Body of pancreas (tissue), 4 donors: ENCODE data around the gene CCSER1. TPM values are rescaled to one million over a fixed set of nuclear protein-coding genes. Genes with fewer than 3 reads are reported as not detected.

ENCODE experiments used
- ATAC-seq: fragments of 150-250 bp; one replicate; pipeline ENCODE4 v1.9.1; 2016
- DNase-seq, 4 donors: peaks; one replicate each; pipeline ENCODE4 v3.0.0-alpha.2; 2019
- H3K27ac ChIP-seq, 4 donors: fragments of 200-600 bp; sonication (generic); 1 replicate in 3 of 4; 2 replicates in 1 of 4; pipeline versions ENCODE4 v1.5.1 to v1.6.1; 2016 to 2019; ENCODE audit warnings: mild to moderate bottlenecking in 1 of 4, mixed read lengths in 1 of 4, moderate library complexity in 1 of 4
- H3K27me3 ChIP-seq, 2 donors: fragments of 200-600 bp; sonication (generic); one replicate each; pipeline ENCODE4 v1.6.0; 2016; ENCODE audit warnings: mild to moderate bottlenecking in 1 of 2
- H3K36me3 ChIP-seq, 2 donors: fragments of 200-600 bp; sonication (generic); replicated peaks in 1 of 2; 2 replicates each; pipeline ENCODE4 v1.5.1; 2016; ENCODE audit warnings: low read depth in 2 of 2; ENCODE audit not compliant: insufficient read depth in 1 of 2
- H3K4me1 ChIP-seq: fragments of 200-600 bp; sonication (generic); one replicate; pipeline ENCODE4 v1.6.0; 2016
- H3K4me3 ChIP-seq, 2 donors: fragments of 200-600 bp; sonication (generic); 1 replicate in 1 of 2; 2 replicates in 1 of 2; pipeline ENCODE4 v1.5.1; 2016 to 2019
- H3K9me3 ChIP-seq, 3 donors: fragments of 200-600 bp; sonication (generic); 1 replicate in 2 of 3; 2 replicates in 1 of 3; pipeline ENCODE4 v1.5.1; 2016
- CTCF ChIP-seq, 7 experiments: fragments of 450-650 bp in 4 of 7; fragments of 200-600 bp in 3 of 7; sonication (generic) in 3 of 7; IDR thresholded peaks; one replicate each; pipeline ENCODE4 v1.5.1; 2016 to 2019; ENCODE audit warnings: antibody characterized with exemption in 7 of 7
- POLR2A ChIP-seq, 3 donors: fragments of 450-650 bp; IDR thresholded peaks; one replicate each; pipeline ENCODE4 v1.6.1; 2016; ENCODE audit warnings: antibody characterized with exemption in 3 of 3, mild to moderate bottlenecking in 2 of 3
- WGBS, 2 donors: methylation state at CpG; one replicate each; pipeline ENCODE4 v1.1.5; 2017; 5-methylcytosine and 5-hydroxymethylcytosine counted together
- intact Hi-C: fragments of 100-400 bp; cut with DNase I; formaldehyde crosslinking; loops from one replicate; pipeline ENCODE4 v1.15.1; 2023
- total RNA-seq, 2 donors: library from RNA; depleted of rRNA; stranded (reverse); fragments of >200 nt; gene quantifications; one replicate each; pipeline ENCODE4 v1.1.0, GENCODE V29; 2016

Gene CCSER1
- total RNA-seq, 2 donors from 2014 or later = 13.2 to 14.5 TPM

- Histone ChIP-seq H3K4me3 (no peak overlapping the region), H3K36me3 (no peaks in the 10 kb centered on the region), H3K9me3 (no peaks in the 10 kb centered on the region), H3K27ac (no peak overlapping the region), H3K4me1 (peaks cover 10% of the 10 kb centered on the region), H3K27me3 (no peaks in the 10 kb centered on the region)
- 91 to 92% methylated on average over 2 of the region's 2 CpGs for WGBS, 2 donors
- ATAC-seq = no peak
- intact Hi-C loops = no loop called here
- TF ChIP-seq POLR2A (IDR thresholded peaks at IDR 0.05) (no peak), CTCF (IDR thresholded peaks at IDR 0.05) (no peak)
- DNase-seq = no peak
These were observed 1158.3 kb downstream of the CCSER1 start for GRCh38 chr4:91285487-91285886.

- peak in 3 of 4 donors; percentile 22 to 60 (median 35) for DNase-seq
These were observed 1161.6 kb downstream of the CCSER1 start for GRCh38 chr4:91288702-91289311.

GRCh38 chr4:91298156-91298700, 1171.0 kb downstream of the CCSER1 start:
- no peak overlapping the region for H3K27ac ChIP-seq
- no peaks in the 10 kb centered on the region for H3K36me3 ChIP-seq
- H3K4me1 ChIP-seq = no peaks in the 10 kb centered on the region
- TF ChIP-seq POLR2A (IDR thresholded peaks at IDR 0.05) (no peak), CTCF (IDR thresholded peaks at IDR 0.05) (no peak)
- DNase-seq = no peak
- no peaks in the 10 kb centered on the region for H3K9me3 ChIP-seq
- H3K4me3 ChIP-seq = no peak overlapping the region
- no peaks in the 10 kb centered on the region for H3K27me3 ChIP-seq
- intact Hi-C loops = no loop called here
- ATAC-seq = no peak
- 85 to 98% methylated on average over 3 of the region's 3 CpGs for WGBS, 2 donors

More at GRCh38 chr4:91288702-91289311, 1161.6 kb downstream of the CCSER1 start:
- no peaks in the 10 kb centered on the region for H3K27me3 ChIP-seq
- peak overlapping the region in 3 of 4 donors; percentile 1 to 65 (median 50) for H3K27ac ChIP-seq
- no peak for TF ChIP-seq POLR2A (IDR thresholded peaks at IDR 0.05)
- TF ChIP-seq CTCF (IDR thresholded peaks at IDR 0.05) = no peak
- H3K9me3 ChIP-seq = no peaks in the 10 kb centered on the region
- no peaks in the 10 kb centered on the region for H3K36me3 ChIP-seq
- H3K4me1 ChIP-seq = peaks cover 10% of the 10 kb centered on the region
- ATAC-seq = peak; percentile 96
- no peak overlapping the region for H3K4me3 ChIP-seq
- 30 to 41% methylated on average over 2 of the region's 2 CpGs for WGBS, 2 donors
- intact Hi-C loops = no loop called here

GRCh38 chr4:91298824-91299223, 1171.6 kb downstream of the CCSER1 start:
- 70 to 80% methylated on average over 1 of the region's 1 CpG for WGBS, 2 donors
- no peak for DNase-seq
- intact Hi-C loops = no loop called here
- Histone ChIP-seq H3K4me3 (no peak overlapping the region), H3K27me3 (no peaks in the 10 kb centered on the region), H3K36me3 (no peaks in the 10 kb centered on the region), H3K9me3 (no peaks in the 10 kb centered on the region), H3K4me1 (no peaks in the 10 kb centered on the region), H3K27ac (no peak overlapping the region)
- no peak for ATAC-seq
- TF ChIP-seq CTCF (IDR thresholded peaks at IDR 0.05) (no peak), POLR2A (IDR thresholded peaks at IDR 0.05) (no peak)

- Histone ChIP-seq H3K27ac (no peak overlapping the region), H3K4me3 (no peak overlapping the region), H3K9me3 (no peaks in the 10 kb centered on the region), H3K27me3 (no peaks in the 10 kb centered on the region), H3K36me3 (no peaks in the 10 kb centered on the region), H3K4me1 (no peaks in the 10 kb centered on the region)
- DNase-seq = no peak
- intact Hi-C loops = no loop called here
- no peak for ATAC-seq
- no peak for TF ChIP-seq POLR2A (IDR thresholded peaks at IDR 0.05)
- no peak for TF ChIP-seq CTCF (IDR thresholded peaks at IDR 0.05)
- 55 to 61% methylated on average over 2 of the region's 2 CpGs for WGBS, 2 donors
These were observed 1174.9 kb downstream of the CCSER1 start for GRCh38 chr4:91302120-91302519.
